Uterus (tissue), 2 donors: ENCODE data around the gene RNGTT.

ENCODE experiments used
- POLR2A ChIP-seq, 2 donors: fragments of 450-650 bp; IDR thresholded peaks; one replicate each; pipeline ENCODE4 v1.6.1; 2016; ENCODE audit warnings: antibody characterized with exemption in 2 of 2, mild to moderate bottlenecking in 1 of 2, moderate library complexity in 1 of 2
- TF ChIP-seq, protein P1 (sequence below), 4 experiments: fragments of 200-600 bp in 2 of 4; fragments of 450-650 bp in 2 of 4; sonication (generic) in 2 of 4; IDR thresholded peaks; one replicate each; pipeline ENCODE4 v1.5.1; 2016 to 2019; ENCODE audit warnings: antibody characterized with exemption in 4 of 4, mild to moderate bottlenecking in 2 of 4, moderate library complexity in 1 of 4

DNA sequence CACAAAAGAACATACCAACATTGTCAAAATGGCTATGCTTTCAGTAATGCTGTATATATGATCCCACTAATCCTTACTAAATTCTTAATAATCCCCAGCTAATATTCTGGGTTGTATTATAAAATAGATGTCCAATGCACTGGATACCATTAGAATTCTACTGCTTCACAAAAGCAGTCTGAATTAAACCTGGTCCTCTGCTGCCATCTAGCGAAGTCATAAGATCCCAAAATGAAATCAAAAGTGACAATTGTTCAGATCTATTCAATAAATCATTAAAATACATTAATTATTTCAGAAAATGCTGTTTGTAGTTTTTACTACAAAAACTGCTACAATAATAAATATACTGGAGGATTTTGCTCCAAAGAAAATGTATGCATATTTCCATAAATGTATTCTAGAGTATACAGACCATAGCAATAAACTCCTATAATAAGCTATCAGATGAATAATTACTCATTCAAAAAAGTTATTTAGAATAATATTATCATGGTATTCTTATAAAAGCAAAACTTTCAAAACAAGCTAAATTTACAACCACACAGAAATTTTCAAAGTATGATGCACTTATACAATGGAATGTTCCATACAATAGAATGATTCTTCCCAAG, 92.6 kb downstream of the RNGTT start:
- TF ChIP-seq, protein P1, sequence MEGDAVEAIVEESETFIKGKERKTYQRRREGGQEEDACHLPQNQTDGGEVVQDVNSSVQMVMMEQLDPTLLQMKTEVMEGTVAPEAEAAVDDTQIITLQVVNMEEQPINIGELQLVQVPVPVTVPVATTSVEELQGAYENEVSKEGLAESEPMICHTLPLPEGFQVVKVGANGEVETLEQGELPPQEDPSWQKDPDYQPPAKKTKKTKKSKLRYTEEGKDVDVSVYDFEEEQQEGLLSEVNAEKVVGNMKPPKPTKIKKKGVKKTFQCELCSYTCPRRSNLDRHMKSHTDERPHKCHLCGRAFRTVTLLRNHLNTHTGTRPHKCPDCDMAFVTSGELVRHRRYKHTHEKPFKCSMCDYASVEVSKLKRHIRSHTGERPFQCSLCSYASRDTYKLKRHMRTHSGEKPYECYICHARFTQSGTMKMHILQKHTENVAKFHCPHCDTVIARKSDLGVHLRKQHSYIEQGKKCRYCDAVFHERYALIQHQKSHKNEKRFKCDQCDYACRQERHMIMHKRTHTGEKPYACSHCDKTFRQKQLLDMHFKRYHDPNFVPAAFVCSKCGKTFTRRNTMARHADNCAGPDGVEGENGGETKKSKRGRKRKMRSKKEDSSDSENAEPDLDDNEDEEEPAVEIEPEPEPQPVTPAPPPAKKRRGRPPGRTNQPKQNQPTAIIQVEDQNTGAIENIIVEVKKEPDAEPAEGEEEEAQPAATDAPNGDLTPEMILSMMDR (IDR thresholded peaks at IDR 0.05) = peak; percentile 60 to 74 (median 66)
- no peak for TF ChIP-seq POLR2A (IDR thresholded peaks at IDR 0.05)
